ENCODE results near the gene MARS1.

GRCh38 chr12:57471661-57472060, 16.2 kb upstream of the MARS1 start:
- no peak for TF ChIP-seq CTCF (IDR thresholded peaks at IDR 0.05; ENCODE audit: insufficient read depth, low read depth, low read length)
- no peak for TF ChIP-seq EZH2 (IDR thresholded peaks at IDR 0.05; ENCODE audit: insufficient read depth, low read length)
